ENCODE measurements around the gene DOK6.

DNA sequence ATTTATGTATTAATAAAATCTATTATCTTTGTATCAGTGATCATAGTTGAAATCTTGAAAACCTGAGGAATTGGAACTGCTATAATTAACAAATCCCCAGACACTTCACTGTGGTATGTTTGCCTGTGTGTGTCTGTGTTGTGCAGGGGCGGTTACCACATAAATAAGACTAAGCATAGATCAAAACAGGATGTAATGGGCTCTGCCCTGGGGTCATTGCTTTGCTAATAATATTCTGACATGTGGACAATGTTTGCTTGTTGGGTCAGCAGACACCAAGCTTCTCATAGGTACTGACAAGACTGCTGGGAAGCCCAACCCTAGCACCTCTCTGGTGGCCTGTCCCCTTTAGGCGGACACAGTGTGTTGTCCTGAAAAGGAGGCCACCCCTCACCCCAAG is 35.8 kb upstream of the DOK6 start:
- TF ChIP-seq, protein P1, sequence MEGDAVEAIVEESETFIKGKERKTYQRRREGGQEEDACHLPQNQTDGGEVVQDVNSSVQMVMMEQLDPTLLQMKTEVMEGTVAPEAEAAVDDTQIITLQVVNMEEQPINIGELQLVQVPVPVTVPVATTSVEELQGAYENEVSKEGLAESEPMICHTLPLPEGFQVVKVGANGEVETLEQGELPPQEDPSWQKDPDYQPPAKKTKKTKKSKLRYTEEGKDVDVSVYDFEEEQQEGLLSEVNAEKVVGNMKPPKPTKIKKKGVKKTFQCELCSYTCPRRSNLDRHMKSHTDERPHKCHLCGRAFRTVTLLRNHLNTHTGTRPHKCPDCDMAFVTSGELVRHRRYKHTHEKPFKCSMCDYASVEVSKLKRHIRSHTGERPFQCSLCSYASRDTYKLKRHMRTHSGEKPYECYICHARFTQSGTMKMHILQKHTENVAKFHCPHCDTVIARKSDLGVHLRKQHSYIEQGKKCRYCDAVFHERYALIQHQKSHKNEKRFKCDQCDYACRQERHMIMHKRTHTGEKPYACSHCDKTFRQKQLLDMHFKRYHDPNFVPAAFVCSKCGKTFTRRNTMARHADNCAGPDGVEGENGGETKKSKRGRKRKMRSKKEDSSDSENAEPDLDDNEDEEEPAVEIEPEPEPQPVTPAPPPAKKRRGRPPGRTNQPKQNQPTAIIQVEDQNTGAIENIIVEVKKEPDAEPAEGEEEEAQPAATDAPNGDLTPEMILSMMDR (conservative IDR thresholded peaks at IDR 0.05): no peak
- TF ChIP-seq ZFX (IDR thresholded peaks at IDR 0.05): no peak
